ENCODE measurements around the gene SHOX. TPM values are rescaled to one million over a fixed set of nuclear protein-coding genes. Genes with fewer than 3 reads are reported as not detected.

SHOX gene
- total RNA-seq, 1 donor from 2014 or later = not detected

GRCh38 chrX:689983-690382 is 59.4 kb downstream of the SHOX start:
- ATAC-seq (no peak), DNase-seq (ENCODE audit: missing footprints) (no peak)
- intact Hi-C loops (cut with DNase I) = no loop called here

- no peak for ATAC-seq
- no peak for DNase-seq (ENCODE audit: missing footprints)
- intact Hi-C loops (cut with DNase I) = no loop called here
These were observed 64.2 kb downstream of the SHOX start for GRCh38 chrX:694800-695199.

- DNase-seq (ENCODE audit: missing footprints) (no peak), ATAC-seq (no peak)
- intact Hi-C loops (cut with DNase I) = no loop called here
These were observed 67.6 kb downstream of the SHOX start for GRCh38 chrX:698206-698605.

GRCh38 chrX:700936-701335 is 70.3 kb downstream of the SHOX start:
- intact Hi-C loops (cut with DNase I) = no loop called here
- DNase-seq (ENCODE audit: missing footprints) = no peak
- ATAC-seq = no peak

- no peak for ATAC-seq
- intact Hi-C loops (cut with DNase I) = no loop called here
These were observed 71.1 kb downstream of the SHOX start for GRCh38 chrX:701673-702072.

GRCh38 chrX:703466-703865 is 72.9 kb downstream of the SHOX start:
- intact Hi-C loops (cut with DNase I) = no loop called here
- DNase-seq (ENCODE audit: missing footprints) (no peak), ATAC-seq (no peak)

More at GRCh38 chrX:701673-702072, 71.1 kb downstream of the SHOX start:
- DNase-seq (ENCODE audit: missing footprints) = no peak

GRCh38 chrX:703866-704265 is 73.3 kb downstream of the SHOX start:
- intact Hi-C loops (cut with DNase I) = no loop called here
- no peak for ATAC-seq
- no peak for DNase-seq (ENCODE audit: missing footprints)

Other genes starting within 250 kb of the SHOX start
- 164 TPM for gene PPP2R3B, start 243.9 kb upstream of the SHOX start, total RNA-seq

All from Right ventricle myocardium inferior (tissue), 1 donor.